ENCODE data around the gene ZNF383.
A peak's percentile ranks its signal among the peaks of the same experiment; 100 is the strongest.
"Not testable (repeated sequence)": the region's sequence is repeated elsewhere in the genome, so short reads cannot be mapped to it uniquely, and the experiment has no call there.

The ZNF383 gene

DNA sequence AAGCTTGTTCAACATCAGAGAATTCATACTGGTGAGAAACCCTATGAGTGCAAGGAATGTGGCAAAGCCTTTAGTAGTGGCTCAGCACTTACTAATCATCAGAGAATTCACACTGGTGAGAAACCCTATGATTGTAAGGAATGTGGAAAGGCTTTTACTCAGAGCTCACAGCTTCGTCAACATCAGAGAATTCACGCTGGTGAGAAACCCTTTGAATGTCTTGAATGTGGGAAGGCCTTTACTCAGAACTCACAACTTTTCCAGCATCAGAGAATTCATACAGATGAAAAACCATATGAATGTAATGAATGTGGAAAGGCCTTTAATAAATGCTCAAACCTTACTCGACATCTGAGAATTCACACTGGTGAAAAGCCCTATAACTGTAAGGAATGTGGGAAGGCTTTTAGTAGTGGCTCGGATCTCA lies 25.2 kb downstream of the ZNF383 start:
- Histone ChIP-seq H3K27ac (no peak overlapping the region), H3K27me3 (no peaks in the 10 kb centered on the region), H3K9me3 (peaks cover 77% of the 10 kb centered on the region), H3K4me3 (ENCODE audit: low read depth in 1 of 2, low read length in 1 of 2) (no peak overlapping the region), H3K36me3 (peaks cover 42% of the 10 kb centered on the region), H3K4me1 (ENCODE audit: control insufficient read depth in 1 of 2, insufficient read depth in 1 of 2, low read depth in 1 of 2, low read length in 1 of 2) (no peaks in the 10 kb centered on the region)
- no peak for TF ChIP-seq CTCF (IDR thresholded peaks at IDR 0.05)

- peaks cover 5 to 9% of the 10 kb centered on the region in 2 experiments for H3K4me1 ChIP-seq (ENCODE audit: control insufficient read depth in 1 of 2, insufficient read depth in 1 of 2, low read depth in 1 of 2, low read length in 1 of 2)
- H3K27ac ChIP-seq: no peak overlapping the region
- no peaks in the 10 kb centered on the region for H3K27me3 ChIP-seq
- TF ChIP-seq CTCF (IDR thresholded peaks at IDR 0.05): no peak
- no peaks in the 10 kb centered on the region for H3K36me3 ChIP-seq
- H3K4me3 ChIP-seq (ENCODE audit: low read depth in 1 of 2, low read length in 1 of 2): peak overlapping the region; percentile 31 to 48
- H3K9me3 ChIP-seq: peaks cover 20% of the 10 kb centered on the region
These were observed 33.6 kb downstream of the ZNF383 start for GRCh38 chr19:37251308-37252229.

GRCh38 chr19:37263028-37263427 lies 45.0 kb downstream of the ZNF383 start:
- not testable (repeated sequence) for H3K4me1 ChIP-seq (ENCODE audit: control insufficient read depth in 1 of 2, insufficient read depth in 1 of 2, low read depth in 1 of 2, low read length in 1 of 2); H3K27me3 ChIP-seq; H3K4me3 ChIP-seq (ENCODE audit: low read depth in 1 of 2, low read length in 1 of 2); H3K36me3 ChIP-seq; H3K27ac ChIP-seq
- peaks cover 12% of the 10 kb centered on the region for H3K9me3 ChIP-seq

GRCh38 chr19:37267005-37267404 lies 49.0 kb downstream of the ZNF383 start:
- not testable (repeated sequence) for H3K27ac ChIP-seq; H3K4me3 ChIP-seq (ENCODE audit: low read depth in 1 of 2, low read length in 1 of 2); H3K9me3 ChIP-seq; H3K36me3 ChIP-seq; H3K27me3 ChIP-seq; H3K4me1 ChIP-seq (ENCODE audit: control insufficient read depth in 1 of 2, insufficient read depth in 1 of 2, low read depth in 1 of 2, low read length in 1 of 2)

DNA sequence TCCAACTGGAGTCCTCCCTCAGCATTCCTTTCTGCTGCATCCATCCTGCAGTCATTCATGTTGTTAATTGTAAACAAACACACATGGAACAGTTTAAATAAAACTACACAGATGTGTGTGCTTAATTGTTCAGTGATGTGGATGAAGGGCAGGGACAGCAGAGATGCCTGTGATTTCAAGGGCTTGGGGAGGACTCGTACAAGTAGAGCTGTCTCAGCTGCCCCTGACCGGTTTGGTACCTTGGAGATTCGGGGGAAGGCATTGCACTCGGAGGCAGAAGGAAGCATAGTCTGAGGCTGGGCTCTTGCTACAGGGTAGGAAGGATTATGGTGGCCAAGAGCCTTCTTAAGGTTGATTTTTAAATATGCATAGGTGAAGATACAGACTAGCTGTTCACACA lies 49.7 kb downstream of the ZNF383 start:
- not testable (repeated sequence) for H3K27ac ChIP-seq; H3K4me1 ChIP-seq (ENCODE audit: control insufficient read depth in 1 of 2, insufficient read depth in 1 of 2, low read depth in 1 of 2, low read length in 1 of 2); H3K4me3 ChIP-seq (ENCODE audit: low read depth in 1 of 2, low read length in 1 of 2); H3K9me3 ChIP-seq; H3K36me3 ChIP-seq; H3K27me3 ChIP-seq

DNA sequence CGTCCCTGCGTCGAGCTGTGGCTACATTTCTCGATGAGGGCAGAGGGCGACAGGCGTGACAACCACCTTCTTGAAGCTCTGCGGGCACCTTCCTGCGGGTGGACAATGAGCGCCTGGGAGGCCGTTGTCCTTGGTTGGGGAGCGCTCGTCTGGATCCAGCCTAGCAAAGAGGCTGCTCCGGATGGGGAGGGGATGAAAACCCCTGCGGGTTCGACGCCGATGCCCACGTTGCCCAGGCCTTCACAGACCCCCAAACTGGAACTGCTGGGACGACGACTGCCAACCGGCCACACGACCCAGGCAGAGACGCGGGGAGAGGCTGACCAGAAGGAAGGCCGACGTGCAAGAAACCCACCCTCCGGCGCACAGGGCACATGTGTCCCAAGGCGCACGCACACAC lies 62.6 kb downstream of the ZNF383 start:
- H3K27me3 ChIP-seq; H3K4me3 ChIP-seq (ENCODE audit: low read depth in 1 of 2, low read length in 1 of 2); H3K27ac ChIP-seq; H3K36me3 ChIP-seq; H3K9me3 ChIP-seq; H3K4me1 ChIP-seq (ENCODE audit: control insufficient read depth in 1 of 2, insufficient read depth in 1 of 2, low read depth in 1 of 2, low read length in 1 of 2): not testable (repeated sequence)

- not testable (repeated sequence) for H3K9me3 ChIP-seq; H3K27ac ChIP-seq; H3K27me3 ChIP-seq; H3K4me1 ChIP-seq (ENCODE audit: control insufficient read depth in 1 of 2, insufficient read depth in 1 of 2, low read depth in 1 of 2, low read length in 1 of 2); H3K4me3 ChIP-seq (ENCODE audit: low read depth in 1 of 2, low read length in 1 of 2); H3K36me3 ChIP-seq
These were observed 66.0 kb downstream of the ZNF383 start for GRCh38 chr19:37284020-37284419.

DNA sequence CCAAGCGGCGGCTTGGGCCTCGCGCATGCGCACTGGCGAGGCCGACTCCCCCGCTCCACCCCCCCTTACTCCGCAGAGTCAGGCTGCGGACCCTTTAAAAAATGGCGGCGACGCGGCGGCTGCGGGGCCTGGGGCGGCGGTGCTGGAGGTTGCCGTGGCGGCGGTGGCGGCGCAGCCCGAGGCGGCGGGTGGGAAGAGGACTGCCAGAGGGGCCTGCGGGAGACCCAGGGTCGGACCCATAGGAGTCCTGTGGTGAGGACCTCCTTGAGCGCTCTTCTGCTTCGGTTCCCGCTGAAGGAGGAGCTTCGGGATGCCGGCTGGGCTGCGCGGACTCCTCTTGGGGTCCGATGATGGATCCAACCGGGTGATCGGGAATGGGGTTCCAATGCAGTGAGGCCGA lies 71.2 kb downstream of the ZNF383 start:
- not testable (repeated sequence) for H3K36me3 ChIP-seq; H3K27ac ChIP-seq; H3K4me3 ChIP-seq (ENCODE audit: low read depth in 1 of 2, low read length in 1 of 2); H3K4me1 ChIP-seq (ENCODE audit: control insufficient read depth in 1 of 2, insufficient read depth in 1 of 2, low read depth in 1 of 2, low read length in 1 of 2); H3K27me3 ChIP-seq
- peaks cover 16% of the 10 kb centered on the region for H3K9me3 ChIP-seq

DNA sequence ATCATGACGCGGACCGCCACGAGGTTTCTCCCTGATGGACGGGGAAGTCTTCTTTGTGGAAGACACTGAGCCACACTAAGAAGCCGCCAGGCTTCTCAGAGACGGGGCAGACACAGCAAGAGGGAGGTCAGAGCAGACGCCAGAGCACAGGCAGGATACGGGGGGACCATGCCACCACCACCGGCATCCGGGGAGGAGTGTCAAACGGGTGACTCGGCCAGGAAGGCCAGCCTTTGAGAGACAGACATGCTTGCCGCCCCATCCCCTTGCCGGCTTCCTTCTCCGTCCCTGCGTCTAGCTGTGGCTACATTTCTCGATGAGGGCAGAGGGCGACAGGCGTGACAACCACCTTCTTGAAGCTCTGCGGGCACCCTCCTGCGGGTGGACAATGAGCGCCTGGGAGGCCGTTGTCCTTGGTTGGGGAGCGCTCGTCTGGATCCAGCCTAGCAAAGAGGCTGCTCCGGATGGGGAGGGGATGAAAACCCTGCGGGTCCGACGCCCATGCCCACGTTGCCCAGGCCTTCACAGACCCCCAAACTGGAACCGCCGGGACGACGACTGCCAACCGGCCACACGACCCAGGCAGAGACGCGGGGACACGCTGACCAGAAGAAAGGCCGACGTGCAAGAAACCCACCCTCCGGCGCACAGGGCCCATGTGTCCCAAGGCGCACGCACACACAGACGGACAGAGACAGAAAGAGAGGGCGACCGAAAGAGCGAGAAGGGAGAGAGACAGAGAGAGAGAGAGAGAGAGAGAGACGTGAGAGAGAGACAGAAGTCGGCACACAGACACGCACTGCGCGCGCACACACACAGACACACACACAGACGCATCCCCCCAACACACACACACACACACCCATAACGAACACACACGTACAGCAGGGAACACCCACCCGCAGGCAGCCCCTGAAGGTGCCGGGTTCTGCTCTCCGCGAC lies 75.3 kb downstream of the ZNF383 start:
- not testable (repeated sequence) for H3K4me1 ChIP-seq (ENCODE audit: control insufficient read depth in 1 of 2, insufficient read depth in 1 of 2, low read depth in 1 of 2, low read length in 1 of 2); H3K27me3 ChIP-seq; H3K4me3 ChIP-seq (ENCODE audit: low read depth in 1 of 2, low read length in 1 of 2); H3K27ac ChIP-seq; H3K36me3 ChIP-seq
- H3K9me3 ChIP-seq: peaks cover 18% of the 10 kb centered on the region

DNA sequence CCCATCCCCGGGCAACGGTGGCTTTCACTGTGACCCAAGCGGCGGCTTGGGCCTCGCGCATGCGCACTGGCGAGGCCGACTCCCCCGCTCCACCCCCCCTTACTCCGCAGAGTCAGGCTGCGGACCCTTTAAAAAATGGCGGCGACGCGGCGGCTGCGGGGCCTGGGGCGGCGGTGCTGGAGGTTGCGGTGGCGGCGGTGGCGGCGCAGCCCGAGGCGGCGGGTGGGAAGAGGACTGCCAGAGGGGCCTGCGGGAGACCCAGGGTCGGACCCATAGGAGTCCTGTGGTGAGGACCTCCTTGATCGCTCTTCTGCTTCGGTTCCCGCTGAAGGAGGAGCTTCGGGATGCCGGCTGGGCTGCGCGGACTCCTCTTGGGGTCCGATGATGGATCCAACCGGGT lies 76.2 kb downstream of the ZNF383 start:
- not testable (repeated sequence) for H3K4me1 ChIP-seq (ENCODE audit: control insufficient read depth in 1 of 2, insufficient read depth in 1 of 2, low read depth in 1 of 2, low read length in 1 of 2); H3K27me3 ChIP-seq; H3K4me3 ChIP-seq (ENCODE audit: low read depth in 1 of 2, low read length in 1 of 2); H3K36me3 ChIP-seq; H3K27ac ChIP-seq
- peaks cover 16% of the 10 kb centered on the region for H3K9me3 ChIP-seq

All from neutrophil (primary cell).